HEK293 (cell line): ENCODE results near the gene ZNF548.

Experiments
- CTCF ChIA-PET: fragments of 350-600 bp; formaldehyde crosslinking; extraction: SDS; loops from one replicate; lab custom pipeline; 2021; ENCODE audit warnings: antibody characterized with exemption; lab: Yijun Ruan, JAX
- POLR2A ChIA-PET: fragments of 300-600 bp; formaldehyde crosslinking; extraction: SDS; loops from one replicate; lab custom pipeline; 2020; ENCODE audit warnings: antibody characterized with exemption, inconsistent platforms; lab: Yijun Ruan, JAX
- H3K27ac ChIP-seq: fragments of 200-500 bp; sonication (Bioruptor generic); 2 replicates; pipeline ENCODE4 v1.5.1; 2014; ENCODE audit warnings: low read depth, low read length, control low read depth, inconsistent platforms; ENCODE audit errors: extremely low read depth
- H3K36me3 ChIP-seq, 2 experiments: fragments of 200-500 bp in 1 of 2; sonication (Bioruptor generic) in 1 of 2; 1 replicate in 1 of 2; 2 replicates in 1 of 2; pipeline ENCODE4 v1.5.1; 2014 to 2017; ENCODE audit warnings: inconsistent platforms in 2 of 2, low read length in 2 of 2; ENCODE audit not compliant: control insufficient read depth in 2 of 2, insufficient read depth in 1 of 2
- H3K4me1 ChIP-seq: fragments of 200-500 bp; sonication (Bioruptor generic); 2 replicates; pipeline ENCODE4 v1.5.1; 2014; ENCODE audit warnings: mild to moderate bottlenecking, low read length, inconsistent platforms; ENCODE audit not compliant: control insufficient read depth, insufficient read depth
- H3K4me3 ChIP-seq: 2 replicates; pipeline ENCODE4 v1.5.1; 2011; ENCODE audit warnings: low read depth, mild to moderate bottlenecking, control low read depth, low read length, moderate library complexity
- H3K9me3 ChIP-seq: fragments of 200-500 bp; sonication (Bioruptor generic); 2 replicates; pipeline ENCODE4 v1.5.1; 2014; ENCODE audit warnings: low read depth, low read length, inconsistent platforms; ENCODE audit not compliant: control insufficient read depth, insufficient read depth
- BCL11A ChIP-seq: fragments of 450-650 bp; formaldehyde crosslinking; IDR thresholded peaks from 2 replicates; pipeline ENCODE4 v1.5.1; 2016; ENCODE audit warnings: low read depth, missing biosample characterization, missing genetic modification characterization
- EGR2 ChIP-seq: fragments of 450-650 bp; formaldehyde crosslinking; IDR thresholded peaks from 2 replicates; pipeline ENCODE4 v1.5.1; 2016; ENCODE audit warnings: low read depth, missing biosample characterization, missing genetic modification characterization
- TRIM28 ChIP-seq: IDR thresholded peaks from 2 replicates; pipeline ENCODE4 v1.6.1; 2011; ENCODE audit warnings: low read length, control low read depth, borderline replicate concordance
- YY2 ChIP-seq: fragments of 450-650 bp; formaldehyde crosslinking; IDR thresholded peaks from 2 replicates; pipeline ENCODE4 v1.5.1; 2016; ENCODE audit warnings: missing biosample characterization, missing genetic modification characterization
- ZBTB1 ChIP-seq: fragments of 450-650 bp; formaldehyde crosslinking; IDR thresholded peaks from 2 replicates; pipeline ENCODE4 v1.5.1; 2016; ENCODE audit warnings: missing biosample characterization, missing genetic modification characterization
- ZFHX2 ChIP-seq: fragments of 450-650 bp; formaldehyde crosslinking; conservative IDR thresholded peaks from 2 replicates; pipeline ENCODE4 v1.5.1; 2016; ENCODE audit warnings: missing biosample characterization, missing genetic modification characterization
- ZNF132 ChIP-seq: fragments of 450-650 bp; formaldehyde crosslinking; IDR thresholded peaks from 2 replicates; pipeline ENCODE4 v1.5.1; 2017; ENCODE audit warnings: missing biosample characterization, missing genetic modification characterization, borderline replicate concordance
- ZNF138 ChIP-seq: fragments of 450-650 bp; formaldehyde crosslinking; IDR thresholded peaks from 2 replicates; pipeline ENCODE4 v1.5.1; 2016; ENCODE audit warnings: missing biosample characterization, missing genetic modification characterization, borderline replicate concordance
- ZNF274 ChIP-seq, 2 experiments: fragments of 200-500 bp in 1 of 2; fragments of 450-650 bp in 1 of 2; sonication (Bioruptor generic) in 1 of 2; formaldehyde crosslinking in 1 of 2; IDR thresholded peaks; 2 replicates each; pipeline versions ENCODE4 v1.5.1 to v1.6.1; 2014 to 2016; ENCODE audit warnings: borderline replicate concordance in 1 of 2, inconsistent platforms in 1 of 2, low read length in 1 of 2, missing biosample characterization in 1 of 2, missing genetic modification characterization in 1 of 2
- ZNF561 ChIP-seq: fragments of 450-650 bp; IDR thresholded peaks from 2 replicates; pipeline ENCODE4 v1.5.1; 2018; ENCODE audit warnings: missing biosample characterization, missing genetic modification characterization, borderline replicate concordance
- ZNF596 ChIP-seq: fragments of 450-650 bp; IDR thresholded peaks from 2 replicates; pipeline ENCODE4 v1.5.0; 2018; ENCODE audit warnings: missing biosample characterization, mild to moderate bottlenecking, missing genetic modification characterization, moderate library complexity
- ZNF664 ChIP-seq: fragments of 450-650 bp; formaldehyde crosslinking; IDR thresholded peaks from 2 replicates; pipeline ENCODE4 v1.5.1; 2016; ENCODE audit warnings: missing biosample characterization, missing genetic modification characterization
- TF ChIP-seq, protein P1 (sequence below): IDR thresholded peaks from 2 replicates; pipeline ENCODE4 v1.6.1; 2011; ENCODE audit warnings: mild to moderate bottlenecking, low read depth, low read length, borderline replicate concordance
- TF ChIP-seq, protein P2 (sequence below): fragments of 450-650 bp; formaldehyde crosslinking; IDR thresholded peaks from 2 replicates; pipeline ENCODE4 v1.5.1; 2016; ENCODE audit warnings: missing biosample characterization, missing genetic modification characterization

The ZNF548 gene

GRCh38 chr19:57382806-57383488, 6.7 kb upstream of the ZNF548 start:
- H3K4me3 ChIP-seq, result no peak overlapping the region
- H3K27ac ChIP-seq, result no peak overlapping the region
- ChIA-PET CTCF (interaction anchor here (0.6 to 0.7 kb wide), 2 partner anchors 39 to 948 kb away, joined by 3 read pairs; no protein-coding TSS in a partner anchor), POLR2A (no interaction called here)
- H3K4me1 ChIP-seq, result no peaks in the 10 kb centered on the region
- H3K36me3 ChIP-seq, result peaks cover 6% of the 10 kb centered on the region in 2 experiments; a peak in 2 of 3 replicates
- no peak for TF ChIP-seq ZNF664 (tag by site-specific recombination)
- 0 out of 2 replicates have a peak, but pooled peaks have one; percentile 43 for TF ChIP-seq ZNF596 (tag by site-specific recombination)
- TF ChIP-seq, all 188 proteins: peak for 1
- peaks cover 5% of the 10 kb centered on the region; the same call in 1 of the 2 replicates for H3K9me3 ChIP-seq

GRCh38 chr19:57389194-57389729, 392 bp upstream of the ZNF548 start:
- no peak for TF ChIP-seq BCL11A (tag by site-specific recombination)
- TF ChIP-seq ZFHX2 (tag by site-specific recombination), result no peak
- TF ChIP-seq YY2, result no peak
- TF ChIP-seq TRIM28, result no peak
- TF ChIP-seq, protein P1, sequence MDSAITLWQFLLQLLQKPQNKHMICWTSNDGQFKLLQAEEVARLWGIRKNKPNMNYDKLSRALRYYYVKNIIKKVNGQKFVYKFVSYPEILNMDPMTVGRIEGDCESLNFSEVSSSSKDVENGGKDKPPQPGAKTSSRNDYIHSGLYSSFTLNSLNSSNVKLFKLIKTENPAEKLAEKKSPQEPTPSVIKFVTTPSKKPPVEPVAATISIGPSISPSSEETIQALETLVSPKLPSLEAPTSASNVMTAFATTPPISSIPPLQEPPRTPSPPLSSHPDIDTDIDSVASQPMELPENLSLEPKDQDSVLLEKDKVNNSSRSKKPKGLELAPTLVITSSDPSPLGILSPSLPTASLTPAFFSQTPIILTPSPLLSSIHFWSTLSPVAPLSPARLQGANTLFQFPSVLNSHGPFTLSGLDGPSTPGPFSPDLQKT, result 0 out of 2 replicates have a peak, but pooled peaks have one; percentile 61
- TF ChIP-seq ZNF132 (tag by site-specific recombination), result no peak
- Histone ChIP-seq H3K4me1 (peaks cover 6% of the 10 kb centered on the region), H3K9me3 (no peaks in the 10 kb centered on the region), H3K4me3 (peak overlapping the region; percentile 79), H3K36me3 (peaks cover 10 to 16% of the 10 kb centered on the region in 2 experiments; a peak in 2 of 3 replicates), H3K27ac (peak overlapping the region; percentile 52)
- ChIA-PET POLR2A (interaction anchor here (0.6 to 1.9 kb wide), 12 partner anchors 9 to 1173 kb away, joined by 3 to 22 read pairs (median 4); partner anchors contain the start of genes TRAPPC2B, ZNF211, ZNF264 and ZNF304), CTCF (interaction anchor here (0.6 to 1.2 kb wide), 4 partner anchors 84 to 770 kb away, joined by 3 to 7 read pairs (median 3); no protein-coding TSS in a partner anchor)

- CTCF ChIA-PET, result no interaction called here
- Histone ChIP-seq H3K36me3 (peaks cover 31 to 72% of the 10 kb centered on the region in 2 experiments), H3K4me3 (no peak overlapping the region), H3K9me3 (0 out of 2 replicates have a peak, but pooled peaks cover 4% of the 10 kb centered on the region), H3K4me1 (peaks cover 6% of the 10 kb centered on the region)
- POLR2A ChIA-PET, result no interaction called here
- TF ChIP-seq ZNF274 (IDR thresholded peaks at IDR 0.05; ENCODE audit: low read length), result no peak
- TF ChIP-seq ZNF274 (tag by site-specific recombination; IDR thresholded peaks at IDR 0.05; ENCODE audit: borderline replicate concordance), result no peak
- TF ChIP-seq ZBTB1 (tag by site-specific recombination), result no peak
- no peak for TF ChIP-seq ZNF138 (tag by site-specific recombination)
- TF ChIP-seq, protein P2, sequence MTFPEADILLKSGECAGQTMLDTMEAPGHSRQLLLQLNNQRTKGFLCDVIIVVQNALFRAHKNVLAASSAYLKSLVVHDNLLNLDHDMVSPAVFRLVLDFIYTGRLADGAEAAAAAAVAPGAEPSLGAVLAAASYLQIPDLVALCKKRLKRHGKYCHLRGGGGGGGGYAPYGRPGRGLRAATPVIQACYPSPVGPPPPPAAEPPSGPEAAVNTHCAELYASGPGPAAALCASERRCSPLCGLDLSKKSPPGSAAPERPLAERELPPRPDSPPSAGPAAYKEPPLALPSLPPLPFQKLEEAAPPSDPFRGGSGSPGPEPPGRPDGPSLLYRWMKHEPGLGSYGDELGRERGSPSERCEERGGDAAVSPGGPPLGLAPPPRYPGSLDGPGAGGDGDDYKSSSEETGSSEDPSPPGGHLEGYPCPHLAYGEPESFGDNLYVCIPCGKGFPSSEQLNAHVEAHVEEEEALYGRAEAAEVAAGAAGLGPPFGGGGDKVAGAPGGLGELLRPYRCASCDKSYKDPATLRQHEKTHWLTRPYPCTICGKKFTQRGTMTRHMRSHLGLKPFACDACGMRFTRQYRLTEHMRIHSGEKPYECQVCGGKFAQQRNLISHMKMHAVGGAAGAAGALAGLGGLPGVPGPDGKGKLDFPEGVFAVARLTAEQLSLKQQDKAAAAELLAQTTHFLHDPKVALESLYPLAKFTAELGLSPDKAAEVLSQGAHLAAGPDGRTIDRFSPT, result no peak
- TF ChIP-seq EGR2 (tag by site-specific recombination), result no peak
- TF ChIP-seq ZNF561 (tag by site-specific recombination), result no peak
- TF ChIP-seq, all 188 proteins: peak for 0
- no peak overlapping the region for H3K27ac ChIP-seq
These were observed 6.1 kb downstream of the ZNF548 start for GRCh38 chr19:57395710-57396109.
